Measurements from ENCODE around the gene CCT7.

Gene CCT7

GRCh38 chr2:73297151-73297559 lies 63.0 kb downstream of the CCT7 start:
- peak; percentile 97 for FAIRE-seq

DNA sequence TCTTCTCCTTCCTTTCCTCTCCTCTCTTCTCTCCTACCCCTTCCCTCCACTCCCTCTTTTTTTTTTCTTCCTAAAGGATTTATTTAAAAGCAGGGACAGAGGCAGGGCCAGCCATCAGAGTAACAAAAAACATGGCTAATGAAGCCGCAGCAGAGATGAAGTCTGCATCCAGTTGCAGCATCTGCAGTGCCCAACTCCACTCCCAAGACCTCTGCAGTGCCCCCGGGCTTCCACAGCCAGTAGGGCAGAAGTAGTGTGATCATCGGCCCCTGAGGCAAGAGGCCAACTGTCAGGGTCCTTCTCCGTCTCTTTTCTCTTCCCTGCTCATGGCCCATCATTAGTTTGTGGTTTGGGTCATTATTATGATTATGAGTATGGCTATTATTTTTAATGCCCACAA lies 63.5 kb downstream of the CCT7 start:
- FAIRE-seq: no peak

- FAIRE-seq: no peak
These were observed 66.8 kb downstream of the CCT7 start for GRCh38 chr2:73300926-73301325.

DNA sequence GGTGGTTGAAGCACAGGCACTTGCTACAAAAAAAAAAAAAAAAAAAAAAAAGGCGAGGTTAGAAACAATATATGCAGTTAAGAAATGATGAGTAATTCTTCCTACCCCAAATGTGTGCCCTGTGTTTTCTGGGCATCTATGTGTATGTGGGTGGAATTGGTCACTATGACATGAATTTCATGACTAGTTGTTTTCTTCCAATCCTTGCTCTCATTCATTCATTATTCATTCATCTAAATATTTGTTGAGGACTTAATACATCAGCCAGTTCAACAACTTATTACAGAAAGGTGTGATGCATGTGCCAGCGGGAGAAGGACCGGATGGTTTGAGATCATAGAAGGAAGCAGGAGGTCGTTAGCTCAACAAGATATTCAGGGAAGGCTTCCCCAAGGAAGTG lies 67.5 kb downstream of the CCT7 start:
- FAIRE-seq: no peak
